ENCODE results near the gene MYADM.

The MYADM gene

GRCh38 chr19:53882391-53883050, 14.8 kb downstream of the MYADM start:
- peaks cover 41% of the 10 kb centered on the region for H3K27me3 Mint-ChIP-seq (ENCODE audit: low read depth)
- H3K27ac Mint-ChIP-seq, result no peak overlapping the region
- H3K9me3 Mint-ChIP-seq, result no peaks in the 10 kb centered on the region
- H3K4me3 Mint-ChIP-seq, result peak overlapping the region; percentile 30 to 73 (median 38)
- H3K36me3 Mint-ChIP-seq (ENCODE audit: low read depth), result no peaks in the 10 kb centered on the region
- TF ChIP-seq CTCF (IDR thresholded peaks at IDR 0.05; ENCODE audit: unreplicated experiment in 3 of 3), result no peak
- peaks cover 8% of the 10 kb centered on the region for H3K4me1 Mint-ChIP-seq

GRCh38 chr19:53883231-53883661, 15.6 kb downstream of the MYADM start:
- no peaks in the 10 kb centered on the region for H3K36me3 Mint-ChIP-seq (ENCODE audit: low read depth)
- no peak overlapping the region for H3K27ac Mint-ChIP-seq
- no peaks in the 10 kb centered on the region for H3K9me3 Mint-ChIP-seq
- no peak for TF ChIP-seq CTCF (IDR thresholded peaks at IDR 0.05; ENCODE audit: unreplicated experiment in 3 of 3)
- H3K4me3 Mint-ChIP-seq, result peak overlapping the region in 1 of 3 experiments; percentile 63
- peaks cover 46% of the 10 kb centered on the region for H3K27me3 Mint-ChIP-seq (ENCODE audit: low read depth)
- H3K4me1 Mint-ChIP-seq, result peaks cover 7% of the 10 kb centered on the region

- Mint-ChIP-seq H3K27me3 (ENCODE audit: low read depth) (peaks cover 49% of the 10 kb centered on the region), H3K4me3 (peak overlapping the region; percentile 63 to 68 (median 63)), H3K36me3 (ENCODE audit: low read depth) (no peaks in the 10 kb centered on the region), H3K9me3 (no peaks in the 10 kb centered on the region), H3K27ac (peak overlapping the region in 1 of 3 experiments; percentile 34), H3K4me1 (peaks cover 7% of the 10 kb centered on the region)
- no peak for TF ChIP-seq CTCF (IDR thresholded peaks at IDR 0.05; ENCODE audit: unreplicated experiment in 3 of 3)
Observed at GRCh38 chr19:53883741-53884140, 16.1 kb downstream of the MYADM start.

GRCh38 chr19:53884256-53884655, 16.6 kb downstream of the MYADM start:
- Mint-ChIP-seq H3K4me1 (peaks cover 7% of the 10 kb centered on the region), H3K4me3 (no peak overlapping the region), H3K36me3 (ENCODE audit: low read depth) (no peaks in the 10 kb centered on the region), H3K9me3 (no peaks in the 10 kb centered on the region), H3K27ac (no peak overlapping the region), H3K27me3 (ENCODE audit: low read depth) (peaks cover 53% of the 10 kb centered on the region)
- no peak for TF ChIP-seq CTCF (IDR thresholded peaks at IDR 0.05; ENCODE audit: unreplicated experiment in 3 of 3)

- peaks cover 55% of the 10 kb centered on the region for H3K27me3 Mint-ChIP-seq (ENCODE audit: low read depth)
- H3K4me3 Mint-ChIP-seq, result no peak overlapping the region
- peaks cover 7% of the 10 kb centered on the region for H3K4me1 Mint-ChIP-seq
- no peaks in the 10 kb centered on the region for H3K9me3 Mint-ChIP-seq
- no peak for TF ChIP-seq CTCF (IDR thresholded peaks at IDR 0.05; ENCODE audit: unreplicated experiment in 3 of 3)
- no peaks in the 10 kb centered on the region for H3K36me3 Mint-ChIP-seq (ENCODE audit: low read depth)
- no peak overlapping the region for H3K27ac Mint-ChIP-seq
Observed at GRCh38 chr19:53885036-53885435, 17.4 kb downstream of the MYADM start.
